HG03159 (cell line): ENCODE results near the gene GET4.
"Not testable (repeated sequence)": the region's sequence is repeated elsewhere in the genome, so short reads cannot be mapped to it uniquely, and the experiment has no call there.

Source experiments
- ATAC-seq: cut with Tn5 transposase; IDR thresholded peaks from one replicate; pipeline ENCODE4 v1.9.1; 2021; ENCODE audit warnings: mild to moderate bottlenecking, moderate library complexity; ENCODE audit not compliant: unreplicated experiment

GET4 gene

GRCh38 chr7:845091-845490 is 31.3 kb upstream of the GET4 start:
- no peak for ATAC-seq

- ATAC-seq = no peak
Observed at GRCh38 chr7:845731-846130, 30.6 kb upstream of the GET4 start.

DNA sequence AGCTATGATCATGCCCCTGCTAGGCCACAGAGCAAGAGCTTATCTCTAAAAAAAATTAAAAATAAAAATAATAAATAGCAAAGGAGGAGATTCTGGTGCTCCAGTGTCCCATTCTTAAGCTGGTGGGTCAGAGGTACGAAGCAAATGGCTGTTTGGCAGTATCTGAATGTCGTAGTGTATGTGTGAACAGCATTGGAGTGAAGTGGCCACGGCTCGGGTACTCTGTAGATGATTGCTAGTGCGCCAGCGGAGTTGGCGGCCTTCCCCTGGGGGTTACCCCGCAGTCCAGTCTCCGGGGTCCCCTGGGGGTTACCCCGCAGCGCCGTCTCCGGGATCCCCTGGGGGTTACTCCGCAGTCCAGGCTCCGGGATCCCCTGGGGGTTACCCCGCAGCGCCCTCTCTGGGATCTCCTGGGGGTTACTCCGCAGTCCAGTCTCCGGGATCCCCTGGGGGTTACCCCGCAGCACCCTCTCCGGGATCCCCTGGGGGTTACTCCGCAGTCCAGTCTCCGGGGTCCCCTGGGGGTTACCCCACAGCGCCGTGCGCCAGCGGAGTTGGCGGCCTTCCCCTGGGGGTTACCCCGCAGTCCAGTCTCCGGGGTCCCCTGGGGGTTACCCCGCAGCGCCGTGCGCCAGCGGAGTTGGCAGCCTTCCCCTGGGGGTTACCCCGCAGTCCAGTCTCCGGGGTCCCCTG is 29.2 kb upstream of the GET4 start:
- not testable (repeated sequence) for ATAC-seq

- ATAC-seq = not testable (repeated sequence)
Observed at GRCh38 chr7:847728-848127, 28.6 kb upstream of the GET4 start.

GRCh38 chr7:849145-849544 is 27.2 kb upstream of the GET4 start:
- no peak for ATAC-seq

GRCh38 chr7:849781-850180 is 26.6 kb upstream of the GET4 start:
- no peak for ATAC-seq

DNA sequence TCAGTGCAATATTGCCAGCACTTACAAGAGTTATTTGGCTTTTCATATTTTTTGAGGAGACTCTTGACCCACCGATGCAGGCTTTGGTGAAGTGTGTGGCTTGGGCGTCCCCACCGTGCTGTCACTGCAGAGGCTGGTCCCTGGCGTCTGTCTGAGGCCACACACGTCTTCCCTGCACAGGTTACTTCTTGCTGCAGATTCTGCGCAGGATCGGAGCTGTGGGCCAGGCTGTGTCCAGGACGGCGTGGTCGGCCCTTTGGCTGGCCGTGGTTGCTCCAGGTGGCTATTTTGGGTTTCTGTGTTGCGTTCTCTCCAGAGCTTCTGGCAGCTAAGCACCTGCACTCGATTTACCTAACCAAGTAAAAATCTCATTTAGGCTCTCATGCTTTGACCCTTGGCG is 25.1 kb upstream of the GET4 start:
- ATAC-seq = no peak

DNA sequence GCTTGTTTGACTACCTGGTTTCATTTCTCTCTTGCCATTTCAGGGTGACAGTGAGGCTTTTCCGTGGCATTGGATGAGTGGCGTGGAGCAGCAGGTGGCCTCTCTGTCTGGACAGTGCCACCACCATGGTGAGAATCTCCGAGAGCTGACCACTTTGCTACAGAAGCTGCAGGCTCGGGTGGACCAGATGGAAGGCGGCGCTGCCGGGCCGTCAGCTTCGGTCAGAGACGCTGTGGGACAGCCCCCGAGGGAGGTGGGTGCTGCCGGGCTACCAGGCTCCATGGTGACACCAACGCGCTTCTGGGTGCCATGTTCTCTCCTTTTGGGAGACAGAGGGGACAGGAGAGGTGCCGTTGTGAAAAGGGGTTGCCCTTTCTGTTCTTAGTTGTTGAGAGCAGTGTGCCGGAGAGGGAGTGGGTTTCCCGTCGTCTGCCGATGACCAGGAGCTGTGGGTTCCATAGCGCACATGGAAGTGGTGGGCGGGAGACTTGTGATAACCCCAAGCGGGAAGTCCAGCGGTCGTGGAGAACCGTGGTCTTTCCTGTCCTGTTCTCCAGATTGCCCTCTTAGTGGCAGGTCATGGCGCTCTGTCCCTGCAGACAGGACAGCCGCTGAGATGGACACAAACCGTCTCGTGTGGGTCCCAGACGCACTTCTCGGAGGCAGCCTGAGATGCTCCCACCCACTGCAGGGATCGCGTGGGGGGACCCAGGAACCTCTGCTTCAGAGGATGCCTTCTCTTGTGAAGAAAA is 22.8 kb upstream of the GET4 start:
- no peak for ATAC-seq

- ATAC-seq = no peak
Observed at GRCh38 chr7:854118-854775, 22.1 kb upstream of the GET4 start.

- no peak for ATAC-seq
Observed at GRCh38 chr7:855686-856369, 20.5 kb upstream of the GET4 start.

GRCh38 chr7:856444-857095 is 19.8 kb upstream of the GET4 start:
- ATAC-seq = no peak

- no peak for ATAC-seq
Observed at GRCh38 chr7:857661-858060, 18.7 kb upstream of the GET4 start.

GRCh38 chr7:859359-860030 is 16.9 kb upstream of the GET4 start:
- no peak for ATAC-seq

DNA sequence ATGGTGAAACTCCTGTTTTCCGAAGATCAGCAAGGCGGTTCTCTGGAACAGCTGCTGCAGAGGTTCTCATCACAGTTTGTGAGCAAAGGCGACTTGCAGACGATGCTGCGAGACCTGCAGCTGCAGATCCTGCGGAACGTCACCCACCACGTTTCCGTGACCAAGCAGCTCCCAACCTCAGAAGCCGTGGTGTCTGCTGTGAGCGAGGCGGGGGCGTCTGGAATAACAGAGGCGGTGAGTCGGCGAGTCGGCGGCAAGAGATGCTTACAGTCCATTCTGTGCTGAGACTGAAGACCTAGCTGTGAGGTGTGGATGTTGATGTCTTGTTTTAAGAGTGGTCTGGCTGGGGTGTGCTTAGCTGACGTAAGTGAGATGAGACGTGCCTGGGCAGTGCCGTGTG is 16.2 kb upstream of the GET4 start:
- ATAC-seq = no peak

- ATAC-seq = no peak
Observed at GRCh38 chr7:861222-861621, 15.1 kb upstream of the GET4 start.

DNA sequence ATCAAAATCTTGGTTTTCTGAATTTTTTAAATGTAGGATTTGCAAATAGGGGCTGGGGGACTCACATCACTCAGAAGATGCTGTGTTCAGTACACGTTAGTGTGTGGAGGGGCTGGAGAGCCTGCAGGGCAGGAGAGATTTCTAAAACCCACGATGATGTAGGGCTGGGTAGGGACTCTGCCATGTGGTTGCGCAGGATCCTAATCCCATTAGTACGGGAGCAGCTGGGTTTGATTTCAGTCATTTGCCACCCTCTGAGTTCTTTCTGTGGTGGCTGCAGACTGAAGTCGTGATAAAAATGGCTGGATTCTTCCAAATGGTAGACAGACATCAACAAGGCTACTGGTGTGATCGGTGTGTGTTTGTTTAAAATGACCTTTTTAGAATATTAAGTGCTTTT is 14.2 kb upstream of the GET4 start:
- ATAC-seq = no peak

DNA sequence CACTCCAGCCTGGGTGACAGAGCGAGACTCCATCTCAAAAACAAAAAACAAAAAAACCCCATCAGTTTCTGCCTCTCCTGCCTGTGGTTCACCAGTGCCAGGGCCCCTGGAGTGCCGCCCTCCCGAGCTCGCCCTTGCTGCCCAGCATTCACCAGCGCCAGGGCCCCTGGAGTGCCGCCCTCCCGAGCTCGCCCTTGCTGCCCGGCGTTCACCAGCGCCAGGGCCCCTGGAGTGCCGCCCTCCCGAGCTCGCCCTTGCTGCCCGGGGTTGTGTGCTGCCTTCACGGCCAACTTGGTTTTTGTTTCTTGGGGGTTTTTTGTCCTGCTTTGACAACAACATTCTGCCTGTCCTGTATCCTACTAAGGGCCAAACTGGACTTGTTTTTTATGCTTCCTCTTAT is 13.2 kb upstream of the GET4 start:
- ATAC-seq = no peak

- ATAC-seq = no peak
Observed at GRCh38 chr7:865921-866320, 10.4 kb upstream of the GET4 start.

- no peak for ATAC-seq
Observed at GRCh38 chr7:867001-867405, 9.4 kb upstream of the GET4 start.

DNA sequence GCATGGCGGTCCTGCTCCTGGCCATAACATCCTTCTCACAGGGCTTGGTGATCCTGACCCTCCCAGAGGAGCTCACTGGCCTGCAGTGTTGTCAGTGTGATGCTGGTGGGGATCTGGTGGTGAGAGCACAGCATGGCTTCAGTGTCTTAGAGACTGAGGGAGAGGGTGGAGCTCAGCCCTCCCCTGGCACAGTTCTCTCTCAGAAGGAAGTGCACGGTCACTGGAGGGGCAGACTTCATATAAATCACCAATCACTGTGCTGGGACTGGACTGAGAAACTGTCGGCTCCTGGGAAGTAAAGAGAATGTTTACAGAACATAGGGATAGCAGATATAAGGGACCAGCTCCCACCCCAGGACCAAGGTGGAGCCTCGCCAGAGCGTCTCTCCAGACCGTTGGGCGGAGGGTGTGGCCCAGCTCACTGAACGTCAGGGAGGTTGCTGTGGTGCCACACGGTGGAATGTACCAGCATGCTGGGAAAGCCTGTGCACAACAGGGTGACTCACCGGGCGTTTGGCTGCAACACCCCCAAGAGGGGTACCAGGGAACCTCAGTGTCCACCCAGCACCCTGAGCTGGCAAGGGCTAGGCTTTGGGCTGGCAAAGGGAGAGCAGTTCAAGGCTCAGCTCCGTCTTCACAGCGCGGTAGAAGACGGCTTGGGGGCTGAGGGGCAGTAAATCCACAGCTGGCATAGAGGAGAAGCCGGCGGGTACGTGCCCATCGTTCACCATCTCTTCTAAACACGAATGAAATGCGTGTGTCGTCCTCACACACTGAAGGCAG is 8.8 kb upstream of the GET4 start:
- no peak for ATAC-seq
